HG02884 (cell line): ENCODE data around the gene RHEBL1.

ENCODE experiments used
- ATAC-seq: cut with Tn5 transposase; IDR thresholded peaks from one replicate; pipeline ENCODE4 v1.9.1; 2021; ENCODE audit warnings: mild to moderate bottlenecking, moderate library complexity; ENCODE audit not compliant: unreplicated experiment

The RHEBL1 gene

GRCh38 chr12:49022558-49023178, 47.1 kb downstream of the RHEBL1 start:
- no peak for ATAC-seq

- no peak for ATAC-seq
Observed at GRCh38 chr12:49021292-49021915, 48.4 kb downstream of the RHEBL1 start.

GRCh38 chr12:49020441-49020840, 49.3 kb downstream of the RHEBL1 start:
- no peak for ATAC-seq

- no peak for ATAC-seq
Observed at GRCh38 chr12:49019443-49020324, 50.1 kb downstream of the RHEBL1 start.

DNA sequence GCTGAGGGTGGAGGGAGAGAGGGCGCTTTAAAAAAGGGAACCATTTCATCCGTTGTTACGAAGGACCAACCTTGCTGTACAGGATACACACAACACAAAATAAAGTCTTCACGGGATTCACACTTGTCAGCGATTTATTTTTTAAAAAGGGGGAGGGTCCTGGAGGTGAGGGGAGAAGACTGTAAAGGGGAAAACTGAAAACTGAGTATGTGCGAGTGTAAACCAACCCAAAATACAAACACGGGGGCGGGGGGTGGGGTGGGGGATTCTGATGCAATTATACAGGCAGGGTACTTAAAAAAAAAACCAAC, 50.7 kb downstream of the RHEBL1 start:
- ATAC-seq: no peak

DNA sequence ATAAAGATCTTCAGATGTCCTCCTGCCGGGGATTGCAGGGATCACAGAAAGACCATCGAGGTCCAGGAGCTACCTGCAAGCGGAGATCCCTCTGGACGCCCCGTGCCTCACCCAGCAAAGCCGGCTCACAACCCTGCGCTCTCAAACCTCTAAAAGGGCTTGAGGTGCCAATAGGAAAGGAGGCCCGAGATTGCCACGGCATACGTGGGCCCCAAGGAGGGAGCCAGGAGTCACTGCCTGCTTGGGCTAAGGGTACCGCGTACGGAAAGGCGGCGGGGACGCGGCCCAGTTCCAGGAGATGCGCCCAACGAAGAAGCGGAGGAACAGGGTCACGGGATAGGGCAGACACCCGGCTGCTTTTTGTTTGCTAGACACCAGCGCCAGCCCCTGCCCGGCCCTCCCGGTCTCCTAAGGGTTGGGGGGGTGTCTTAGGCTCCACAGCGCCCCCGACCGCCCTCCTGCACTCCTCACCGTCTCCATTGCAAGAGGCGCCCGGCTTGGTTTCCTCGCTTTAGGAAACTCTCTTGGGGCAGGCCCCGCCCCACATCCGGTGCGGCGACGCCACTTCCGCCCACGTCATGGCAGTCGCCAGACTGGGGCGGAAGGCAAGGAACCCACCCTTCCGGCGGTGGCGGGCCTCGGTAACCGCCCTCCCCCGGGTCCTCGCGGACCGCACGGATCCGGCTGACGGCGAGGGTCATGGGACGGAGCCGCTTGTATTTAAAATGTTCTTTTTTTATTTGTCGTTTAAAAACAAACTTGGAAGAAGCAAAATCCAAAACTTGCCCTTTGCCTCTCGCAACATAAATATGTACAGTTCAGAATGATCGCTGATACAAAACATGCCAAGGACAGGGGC, 51.3 kb downstream of the RHEBL1 start, which contains the start of gene PRKAG1:
Gene PRKAG1 (minus strand): TSS at position 516 of the 859 bp plus-strand sequence. CDS start 36 bp downstream, at position 480.
- peak; percentile 80 for ATAC-seq

DNA sequence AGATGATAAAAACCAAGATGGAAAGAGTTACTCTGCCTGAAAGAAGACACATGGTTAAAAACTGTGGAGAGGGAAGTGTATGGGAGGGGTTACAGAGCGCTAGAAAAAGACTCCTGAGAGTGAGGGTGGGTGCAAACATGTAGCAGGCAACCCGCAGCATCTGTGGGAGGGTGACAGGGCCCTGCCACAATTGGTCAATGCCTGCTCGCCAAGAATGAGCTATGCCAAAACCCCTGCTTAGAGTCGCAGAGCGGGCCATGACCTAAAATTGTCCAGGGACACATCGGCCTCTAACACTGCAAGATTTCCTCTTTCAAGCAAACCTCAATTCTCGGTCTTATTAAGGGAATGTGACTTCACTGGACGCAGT, 51.9 kb downstream of the RHEBL1 start:
- ATAC-seq: peak; percentile 25

GRCh38 chr12:49015196-49015595, 54.6 kb downstream of the RHEBL1 start:
- no peak for ATAC-seq
